Mesenchymal stem cell (in vitro differentiated cells and primary cell): ENCODE data around the gene DSG2.

Experiments
- DNase-seq: peaks from one replicate; pipeline ENCODE4 v3.0.0-alpha.2; 2013
- H2AFZ ChIP-seq: one replicate; pipeline ENCODE4 v1.6.1; 2013; ENCODE audit warnings: low read depth, mild to moderate bottlenecking, control low read depth, inconsistent platforms, low read length, moderate library complexity
- H2AK5ac ChIP-seq: 2 replicates; pipeline ENCODE4 v1.6.1; 2013; ENCODE audit warnings: low read length, moderate library complexity, mild to moderate bottlenecking, inconsistent platforms; ENCODE audit not compliant: severe bottlenecking
- H2BK120ac ChIP-seq: one replicate; pipeline ENCODE4 v1.6.1; 2013; ENCODE audit warnings: low read depth, mild to moderate bottlenecking, inconsistent platforms, low read length, moderate library complexity
- H2BK12ac ChIP-seq, 2 experiments: one replicate each; pipeline ENCODE4 v1.6.1; 2013; ENCODE audit warnings: inconsistent platforms in 2 of 2, low read length in 2 of 2, mild to moderate bottlenecking in 2 of 2, moderate library complexity in 2 of 2, control low read depth in 1 of 2
- H2BK15ac ChIP-seq: one replicate; pipeline ENCODE4 v1.6.1; 2013; ENCODE audit warnings: mild to moderate bottlenecking, low read depth, inconsistent platforms; ENCODE audit not compliant: poor library complexity, severe bottlenecking
- H2BK5ac ChIP-seq: 2 replicates; pipeline ENCODE4 v1.6.1; 2013; ENCODE audit warnings: low read depth, mild to moderate bottlenecking, low read length, control low read depth, inconsistent platforms; ENCODE audit not compliant: poor library complexity, severe bottlenecking
- H3K14ac ChIP-seq, 2 experiments: one replicate each; pipeline ENCODE4 v1.6.1; 2013; ENCODE audit warnings: inconsistent platforms in 2 of 2, low read length in 2 of 2, control low read depth in 1 of 2, mild to moderate bottlenecking in 1 of 2, moderate library complexity in 1 of 2
- H3K18ac ChIP-seq, 2 experiments: one replicate each; pipeline ENCODE4 v1.6.1; 2013; ENCODE audit warnings: inconsistent platforms in 2 of 2, low read length in 2 of 2, control low read depth in 1 of 2, low read depth in 1 of 2, mild to moderate bottlenecking in 1 of 2
- H3K23ac ChIP-seq, 2 experiments: one replicate each; pipeline ENCODE4 v1.6.1; 2013; ENCODE audit warnings: inconsistent platforms in 2 of 2, low read length in 2 of 2, mild to moderate bottlenecking in 2 of 2, moderate library complexity in 2 of 2, control low read depth in 1 of 2
- H3K27ac ChIP-seq: 2 replicates; pipeline ENCODE4 v1.5.1; 2013; ENCODE audit warnings: mild to moderate bottlenecking, moderate library complexity, low read length, control low read depth, inconsistent platforms; ENCODE audit not compliant: poor library complexity, severe bottlenecking
- H3K27me3 ChIP-seq, 2 experiments: 2 replicates each; pipeline versions ENCODE4 v1.6.1 to v1.7.0; 2013; ENCODE audit warnings: low read length in 2 of 2, mild to moderate bottlenecking in 2 of 2, moderate library complexity in 2 of 2, control low read depth in 1 of 2, inconsistent platforms in 1 of 2; ENCODE audit not compliant: control insufficient read depth in 1 of 2, insufficient read depth in 1 of 2
- H3K36me3 ChIP-seq, 2 experiments: 2 replicates each; pipeline versions ENCODE4 v1.6.1 to v1.7.0; 2013; ENCODE audit warnings: low read length in 2 of 2, control low read depth in 1 of 2, inconsistent platforms in 1 of 2, low read depth in 1 of 2, mild to moderate bottlenecking in 1 of 2; ENCODE audit not compliant: insufficient read depth in 2 of 2, control insufficient read depth in 1 of 2
- H3K4ac ChIP-seq, 2 experiments: one replicate each; pipeline ENCODE4 v1.6.1; 2013; ENCODE audit warnings: inconsistent platforms in 2 of 2, low read length in 2 of 2, mild to moderate bottlenecking in 2 of 2, moderate library complexity in 2 of 2, control low read depth in 1 of 2, low read depth in 1 of 2
- H3K4me1 ChIP-seq: 2 replicates; pipeline ENCODE4 v1.6.1; 2013; ENCODE audit warnings: low read depth, low read length, control low read depth; ENCODE audit not compliant: control insufficient read depth, insufficient read depth
- H3K4me2 ChIP-seq: 2 replicates; pipeline ENCODE4 v1.6.1; 2013; ENCODE audit warnings: low read length, mild to moderate bottlenecking, inconsistent platforms; ENCODE audit not compliant: poor library complexity, severe bottlenecking
- H3K4me3 ChIP-seq, 2 experiments: 2 replicates each; pipeline versions ENCODE4 v1.5.1 to v1.7.0; 2013; ENCODE audit warnings: low read length in 2 of 2, mild to moderate bottlenecking in 2 of 2, control low read depth in 1 of 2, low read depth in 1 of 2; ENCODE audit not compliant: insufficient read depth in 1 of 2
- H3K79me1 ChIP-seq: replicated peaks from 2 replicates; pipeline ENCODE4 v1.6.1; 2013; ENCODE audit warnings: mild to moderate bottlenecking, control low read depth, low read length, inconsistent platforms; ENCODE audit not compliant: poor library complexity, severe bottlenecking
- H3K9ac ChIP-seq: 2 replicates; pipeline ENCODE4 v1.7.0; 2013; ENCODE audit warnings: mild to moderate bottlenecking, low read length, moderate library complexity
- H3K9me3 ChIP-seq: 2 replicates; pipeline ENCODE4 v1.7.0; 2013; ENCODE audit warnings: mild to moderate bottlenecking, low read length; ENCODE audit not compliant: control insufficient read depth
- H4K8ac ChIP-seq: one replicate; pipeline ENCODE4 v1.6.1; 2013; ENCODE audit warnings: inconsistent platforms, mild to moderate bottlenecking, low read length, moderate library complexity
- H4K91ac ChIP-seq: one replicate; pipeline ENCODE4 v1.6.1; 2013; ENCODE audit warnings: mild to moderate bottlenecking, low read length, inconsistent platforms
- WGBS: methylation state at CpG from one replicate; pipeline ENCODE4 v1.1.7; 2013; ENCODE audit warnings: mixed read lengths; 5-methylcytosine and 5-hydroxymethylcytosine counted together

Gene DSG2

GRCh38 chr18:31576670-31577069 lies 78.7 kb downstream of the DSG2 start:
- Histone ChIP-seq H3K9ac (no peak overlapping the region), H2BK12ac (no peak overlapping the region), H4K91ac (no peak overlapping the region), H3K4me3 (no peak overlapping the region), H3K14ac (no peak overlapping the region), H3K23ac (no peak overlapping the region), H2BK120ac (no peak overlapping the region), H2BK5ac (no peak overlapping the region), H3K18ac (peak overlapping the region in 1 of 2 experiments; percentile 28), H3K27ac (no peak overlapping the region), H2AK5ac (no peak overlapping the region), H3K9me3 (no peaks in the 10 kb centered on the region), H3K79me1 (no peaks in the 10 kb centered on the region), H3K36me3 (no peaks in the 10 kb centered on the region), H3K27me3 (peaks cover 0 to 3% of the 10 kb centered on the region in 2 experiments), H3K4me2 (no peak overlapping the region), H3K4me1 (peaks cover 3% of the 10 kb centered on the region), H4K8ac (no peak overlapping the region), H2AFZ (no peak overlapping the region), H2BK15ac (no peak overlapping the region), H3K4ac (no peak overlapping the region)
- 84% methylated on average over 4 of the region's 4 CpGs for WGBS
- DNase-seq = no peak

- no peaks in the 10 kb centered on the region for H3K79me1 ChIP-seq
- H2BK15ac ChIP-seq = no peak overlapping the region
- no peak overlapping the region for H3K4ac ChIP-seq
- H3K27ac ChIP-seq = no peak overlapping the region
- no peak overlapping the region for H3K23ac ChIP-seq
- H4K91ac ChIP-seq = no peak overlapping the region
- H3K27me3 ChIP-seq = no peaks in the 10 kb centered on the region
- no peak overlapping the region for H2BK120ac ChIP-seq
- H3K14ac ChIP-seq = no peak overlapping the region
- no peak overlapping the region for H2BK12ac ChIP-seq
- peaks cover 3% of the 10 kb centered on the region for H3K4me1 ChIP-seq
- H3K18ac ChIP-seq = no peak overlapping the region
- 100% methylated on average over 1 of the region's 1 CpG for WGBS
- no peaks in the 10 kb centered on the region for H3K9me3 ChIP-seq
- H4K8ac ChIP-seq = no peak overlapping the region
- no peak overlapping the region for H2BK5ac ChIP-seq
- H3K4me3 ChIP-seq = no peak overlapping the region
- no peak overlapping the region for H2AK5ac ChIP-seq
- no peak overlapping the region for H3K4me2 ChIP-seq
- DNase-seq = no peak
- no peaks in the 10 kb centered on the region for H3K36me3 ChIP-seq
- H3K9ac ChIP-seq = no peak overlapping the region
- H2AFZ ChIP-seq = no peak overlapping the region
These were observed 79.2 kb downstream of the DSG2 start for GRCh38 chr18:31577195-31577594.

- Histone ChIP-seq H2AFZ (no peak overlapping the region), H3K79me1 (no peaks in the 10 kb centered on the region), H3K23ac (no peak overlapping the region), H3K4me2 (no peak overlapping the region), H3K4me3 (no peak overlapping the region), H3K9ac (no peak overlapping the region), H4K8ac (no peak overlapping the region), H2BK5ac (no peak overlapping the region), H2BK12ac (no peak overlapping the region), H3K27me3 (no peaks in the 10 kb centered on the region), H3K18ac (no peak overlapping the region), H3K14ac (no peak overlapping the region), H2AK5ac (no peak overlapping the region), H3K27ac (no peak overlapping the region), H3K4me1 (peaks cover 3% of the 10 kb centered on the region), H4K91ac (no peak overlapping the region), H3K9me3 (no peaks in the 10 kb centered on the region), H2BK15ac (no peak overlapping the region), H3K4ac (no peak overlapping the region), H2BK120ac (no peak overlapping the region), H3K36me3 (no peaks in the 10 kb centered on the region)
- WGBS = 95% methylated on average over 3 of the region's 4 CpGs
- DNase-seq = no peak
These were observed 80.1 kb downstream of the DSG2 start for GRCh38 chr18:31578126-31578525.

- no peak overlapping the region for H3K4me2 ChIP-seq
- WGBS = 98% methylated on average over 2 of the region's 2 CpGs
- DNase-seq = no peak
These were observed 81.4 kb downstream of the DSG2 start for GRCh38 chr18:31579375-31579774.

More at GRCh38 chr18:31579375-31579774, 81.4 kb downstream of the DSG2 start:
- Histone ChIP-seq H3K18ac (no peak overlapping the region), H3K4me1 (peaks cover 3% of the 10 kb centered on the region), H2BK12ac (no peak overlapping the region), H3K27me3 (no peaks in the 10 kb centered on the region), H3K79me1 (no peaks in the 10 kb centered on the region), H2BK5ac (no peak overlapping the region), H2AFZ (no peak overlapping the region), H2AK5ac (no peak overlapping the region), H3K9me3 (no peaks in the 10 kb centered on the region), H4K8ac (no peak overlapping the region), H3K4ac (no peak overlapping the region), H2BK120ac (no peak overlapping the region), H3K9ac (no peak overlapping the region), H4K91ac (no peak overlapping the region), H3K27ac (no peak overlapping the region), H2BK15ac (no peak overlapping the region), H3K4me3 (no peak overlapping the region), H3K14ac (no peak overlapping the region), H3K23ac (no peak overlapping the region), H3K36me3 (no peaks in the 10 kb centered on the region)
